Stimulated activated CD8-positive, alpha-beta memory T cell treated with anti-CD3 and anti-CD28 coated beads, Interleukin-15, amount 100 ng/mL, for 1 hour (primary cell): ENCODE data around the gene CDK7.
A peak's percentile ranks its signal among the peaks of the same experiment; 100 is the strongest.
"Not testable (repeated sequence)": the region's sequence is repeated elsewhere in the genome, so short reads cannot be mapped to it uniquely, and the experiment has no call there.

Experiments
- DNase-seq: peaks from one replicate; pipeline ENCODE4 v3.0.0-alpha.2; 2020; ENCODE audit warnings: low read depth

The CDK7 gene

GRCh38 chr5:69234457-69235268 lies at the start of gene CDK7:
Gene CDK7, plus strand, starts transcription at chr5:69234886. Its CDS starts 90 bp downstream, at chr5:69234976.
- peak; percentile 81 for DNase-seq

GRCh38 chr5:69187342-69187741 lies 47.3 kb upstream of the CDK7 start:
- DNase-seq, result no peak

- DNase-seq, result no peak
These were observed 45.9 kb upstream of the CDK7 start for GRCh38 chr5:69188811-69189161.

- DNase-seq, result peak; percentile 81
These were observed 45.3 kb upstream of the CDK7 start, which contains the start of gene CENPH for GRCh38 chr5:69189162-69190086. Gene CENPH, plus strand, starts transcription at chr5:69189583. Its CDS starts 52 bp downstream, at chr5:69189635.

- DNase-seq, result no peak
These were observed 32.2 kb upstream of the CDK7 start for GRCh38 chr5:69202497-69202896.

- no peak for DNase-seq
These were observed 28.0 kb upstream of the CDK7 start for GRCh38 chr5:69206528-69207190.

GRCh38 chr5:69209602-69210001 lies 25.1 kb upstream of the CDK7 start:
- DNase-seq, result no peak

GRCh38 chr5:69211200-69211599 lies 23.5 kb upstream of the CDK7 start:
- DNase-seq, result no peak

GRCh38 chr5:69212022-69212421 lies 22.7 kb upstream of the CDK7 start:
- DNase-seq, result no peak

- DNase-seq, result no peak
These were observed 21.0 kb upstream of the CDK7 start for GRCh38 chr5:69213513-69214215.

GRCh38 chr5:69217151-69217511 lies 17.6 kb upstream of the CDK7 start:
- DNase-seq, result no peak

GRCh38 chr5:69217548-69218526 lies 16.8 kb upstream of the CDK7 start:
- peak; percentile 95 for DNase-seq

- DNase-seq, result no peak
These were observed 14.7 kb upstream of the CDK7 start for GRCh38 chr5:69219939-69220338.

GRCh38 chr5:69220371-69220770 lies 14.3 kb upstream of the CDK7 start:
- DNase-seq, result not testable (repeated sequence)

GRCh38 chr5:69220833-69221232 lies 13.9 kb upstream of the CDK7 start:
- DNase-seq, result not testable (repeated sequence)

- DNase-seq, result no peak
These were observed 10.2 kb upstream of the CDK7 start for GRCh38 chr5:69224520-69224919.

GRCh38 chr5:69225860-69226259 lies 8.8 kb upstream of the CDK7 start:
- DNase-seq, result no peak

- no peak for DNase-seq
These were observed 4.5 kb upstream of the CDK7 start for GRCh38 chr5:69230181-69230580.

- no peak for DNase-seq
These were observed 3.4 kb upstream of the CDK7 start for GRCh38 chr5:69231281-69231680.

GRCh38 chr5:69231851-69232250 lies 2.8 kb upstream of the CDK7 start:
- DNase-seq, result no peak

GRCh38 chr5:69236733-69237132 lies 2.0 kb downstream of the CDK7 start:
- DNase-seq, result not testable (repeated sequence)
